ENCODE results near the gene DYNC1I2. TPM values are rescaled to one million over a fixed set of nuclear protein-coding genes. Genes with fewer than 3 reads are reported as not detected.

DYNC1I2 gene
- total RNA-seq, 1 donor from 2014 or later, result 136 TPM

GRCh38 chr2:171712051-171712450, 24.8 kb downstream of the DYNC1I2 start:
- Mint-ChIP-seq H3K9me3 (ENCODE audit: low read depth) (no peaks in the 10 kb centered on the region), H3K4me1 (ENCODE audit: low read depth) (peaks cover 40% of the 10 kb centered on the region), H3K27ac (ENCODE audit: unreplicated experiment) (peak overlapping the region; percentile 87), H3K27me3 (ENCODE audit: low read depth) (no peaks in the 10 kb centered on the region), H3K36me3 (ENCODE audit: low read depth) (peaks cover 8% of the 10 kb centered on the region), H3K4me3 (ENCODE audit: unreplicated experiment) (no peak overlapping the region)
- no peak for DNase-seq (ENCODE audit: low spot score)
- TF ChIP-seq CTCF (IDR thresholded peaks at IDR 0.05), result no peak

GRCh38 chr2:171718720-171719119, 31.5 kb downstream of the DYNC1I2 start:
- no peaks in the 10 kb centered on the region for H3K27me3 Mint-ChIP-seq (ENCODE audit: low read depth)

GRCh38 chr2:171719660-171720059, 32.4 kb downstream of the DYNC1I2 start:
- DNase-seq (ENCODE audit: low spot score), result no peak
- Mint-ChIP-seq H3K9me3 (ENCODE audit: low read depth) (no peaks in the 10 kb centered on the region), H3K4me1 (ENCODE audit: low read depth) (peaks cover 4% of the 10 kb centered on the region), H3K27me3 (ENCODE audit: low read depth) (no peaks in the 10 kb centered on the region), H3K36me3 (ENCODE audit: low read depth) (peaks cover 12% of the 10 kb centered on the region), H3K4me3 (ENCODE audit: unreplicated experiment) (no peak overlapping the region), H3K27ac (ENCODE audit: unreplicated experiment) (no peak overlapping the region)
- no peak for TF ChIP-seq CTCF (IDR thresholded peaks at IDR 0.05)

More at GRCh38 chr2:171718720-171719119, 31.5 kb downstream of the DYNC1I2 start:
- Mint-ChIP-seq H3K9me3 (ENCODE audit: low read depth) (no peaks in the 10 kb centered on the region), H3K27ac (ENCODE audit: unreplicated experiment) (no peak overlapping the region), H3K4me3 (ENCODE audit: unreplicated experiment) (no peak overlapping the region), H3K4me1 (ENCODE audit: low read depth) (peaks cover 6% of the 10 kb centered on the region), H3K36me3 (ENCODE audit: low read depth) (peaks cover 12% of the 10 kb centered on the region)
- DNase-seq (ENCODE audit: low spot score), result no peak
- TF ChIP-seq CTCF (IDR thresholded peaks at IDR 0.05), result no peak

- peak; percentile 30 for TF ChIP-seq CTCF (IDR thresholded peaks at IDR 0.05)
- H3K27me3 Mint-ChIP-seq (ENCODE audit: low read depth), result no peaks in the 10 kb centered on the region
- H3K27ac Mint-ChIP-seq (ENCODE audit: unreplicated experiment), result peak overlapping the region; percentile 17
- no peak overlapping the region for H3K4me3 Mint-ChIP-seq (ENCODE audit: unreplicated experiment)
- DNase-seq (ENCODE audit: low spot score), result no peak
- no peaks in the 10 kb centered on the region for H3K9me3 Mint-ChIP-seq (ENCODE audit: low read depth)
- peaks cover 2% of the 10 kb centered on the region for H3K4me1 Mint-ChIP-seq (ENCODE audit: low read depth)
- peaks cover 11% of the 10 kb centered on the region for H3K36me3 Mint-ChIP-seq (ENCODE audit: low read depth)
These were observed 36.7 kb downstream of the DYNC1I2 start for GRCh38 chr2:171723716-171724683.

- Mint-ChIP-seq H3K27ac (ENCODE audit: unreplicated experiment) (no peak overlapping the region), H3K4me1 (ENCODE audit: low read depth) (no peaks in the 10 kb centered on the region), H3K4me3 (ENCODE audit: unreplicated experiment) (no peak overlapping the region), H3K9me3 (ENCODE audit: low read depth) (no peaks in the 10 kb centered on the region), H3K27me3 (ENCODE audit: low read depth) (no peaks in the 10 kb centered on the region), H3K36me3 (ENCODE audit: low read depth) (peaks cover 24% of the 10 kb centered on the region)
- no peak for DNase-seq (ENCODE audit: low spot score)
- no peak for TF ChIP-seq CTCF (IDR thresholded peaks at IDR 0.05)
These were observed 39.7 kb downstream of the DYNC1I2 start for GRCh38 chr2:171726847-171727450.
